HepG2 (cell line): ENCODE measurements around the gene BAMBI. TPM values are rescaled to one million over a fixed set of nuclear protein-coding genes. Genes with fewer than 3 reads are reported as not detected.

Source experiments
- BRCA1 ChIP-seq: sonication (generic); formaldehyde crosslinking; IDR thresholded peaks from 2 replicates; pipeline ENCODE4 v1.4.0; 2020; ENCODE audit warnings: missing genetic modification reagents
- FOSL2 ChIP-seq: sonication (generic); formaldehyde crosslinking; IDR thresholded peaks from 2 replicates; pipeline ENCODE4 v1.4.0; 2020; ENCODE audit warnings: missing genetic modification reagents
- HES4 ChIP-seq: sonication (generic); formaldehyde crosslinking; IDR thresholded peaks from 2 replicates; pipeline ENCODE4 v1.9.0; 2021; ENCODE audit warnings: mild to moderate bottlenecking, missing genetic modification reagents, borderline replicate concordance
- HNF4G ChIP-seq, 2 experiments: sonication (generic) in 1 of 2; formaldehyde crosslinking in 1 of 2; IDR thresholded peaks; 2 replicates each; pipeline versions ENCODE4 v1.4.0 to v1.6.1; 2011 to 2020; ENCODE audit warnings: borderline replicate concordance in 2 of 2, low read depth in 2 of 2, mild to moderate bottlenecking in 2 of 2, low read length in 1 of 2, missing genetic modification reagents in 1 of 2, moderate library complexity in 1 of 2
- HNRNPUL1 ChIP-seq: fragments of 200-400 bp; formaldehyde crosslinking; IDR thresholded peaks from 2 replicates; pipeline ENCODE4 v1.6.1; 2017; ENCODE audit warnings: low read depth, mild to moderate bottlenecking, low read length, moderate library complexity
- JDP2 ChIP-seq: sonication (generic); formaldehyde crosslinking; IDR thresholded peaks from 2 replicates; pipeline ENCODE4 v1.8.1; 2022; ENCODE audit warnings: missing genetic modification reagents, borderline replicate concordance
- NFKBIZ ChIP-seq: IDR thresholded peaks from 2 replicates; pipeline ENCODE4 v1.6.1; 2018; ENCODE audit warnings: missing genetic modification reagents, missing compliant biosample characterization
- POLR2AphosphoS2 ChIP-seq: IDR thresholded peaks from 2 replicates; pipeline ENCODE4 v1.6.1; 2011; ENCODE audit warnings: low read depth, low read length, improper control_type of control experiment
- RAD21 ChIP-seq: fragments of 450-650 bp; formaldehyde crosslinking; IDR thresholded peaks from 2 replicates; pipeline ENCODE4 v1.5.0; 2020; ENCODE audit warnings: mild to moderate bottlenecking
- ZBTB40 ChIP-seq, 2 experiments: fragments of 450-650 bp in 1 of 2; sonication (generic) in 1 of 2; formaldehyde crosslinking in 1 of 2; IDR thresholded peaks; 2 replicates each; pipeline versions ENCODE4 v1.6.1 to v1.8.0; 2016 to 2022; ENCODE audit warnings: antibody characterized with exemption in 1 of 2, mild to moderate bottlenecking in 1 of 2, missing genetic modification reagents in 1 of 2
- ZNF253 ChIP-seq: sonication (generic); formaldehyde crosslinking; IDR thresholded peaks from 2 replicates; pipeline ENCODE4 v1.8.0; 2022; ENCODE audit warnings: mild to moderate bottlenecking, missing genetic modification reagents, borderline replicate concordance
- ZNF317 ChIP-seq: sonication (generic); formaldehyde crosslinking; IDR thresholded peaks from 2 replicates; pipeline ENCODE4 v1.5.0; 2020; ENCODE audit warnings: mild to moderate bottlenecking, missing genetic modification reagents
- ZNF337 ChIP-seq: sonication (generic); formaldehyde crosslinking; IDR thresholded peaks from 2 replicates; pipeline ENCODE4 v1.5.1; 2020; ENCODE audit warnings: missing genetic modification reagents, low read depth, mild to moderate bottlenecking, borderline replicate concordance
- ZSCAN29 ChIP-seq: sonication (generic); formaldehyde crosslinking; conservative IDR thresholded peaks from 2 replicates; pipeline ENCODE4 v1.4.0; 2020; ENCODE audit warnings: mild to moderate bottlenecking, missing genetic modification reagents
- polyA plus RNA-seq, 8 experiments: library from polyadenylated mRNA; depleted of rRNA in 3 of 8; stranded (reverse) in 7 of 8; unstranded in 1 of 8; fragments of >200 nt; fragmentation: Illumina TruSeq in 4 of 8; extraction: Trizol in 4 of 8; gene quantifications; 2 replicates each; pipeline versions ENCODE4 v1.2.1 to v1.2.3, GENCODE V29; 2011 to 2016; ENCODE audit warnings: low read depth in 4 of 8, missing spikeins in 1 of 8, mixed read lengths in 1 of 8; ENCODE audit not compliant: insufficient read depth in 1 of 8
- total RNA-seq, 5 experiments: library from RNA; depleted of rRNA; stranded (reverse); fragments of >200 nt; fragmentation: Illumina TruSeq; extraction: Trizol; gene quantifications; 2 replicates each; pipeline ENCODE4 v1.2.3, GENCODE V29; 2016; ENCODE audit warnings: low read depth in 1 of 5
- TF ChIP-seq, protein P1 (sequence below): sonication (generic); formaldehyde crosslinking; IDR thresholded peaks from 2 replicates; pipeline ENCODE4 v1.4.0; 2020; ENCODE audit warnings: missing genetic modification reagents
- TF ChIP-seq, protein P2 (sequence below): sonication (generic); formaldehyde crosslinking; IDR thresholded peaks from 2 replicates; pipeline ENCODE4 v1.4.0; 2020; ENCODE audit warnings: missing genetic modification reagents

BAMBI gene
- total and polyA plus RNA-seq, 2 of the 13 experiments (the other 11 are each of a cell fraction or from before 2014, with no cell fraction given): 12.0 to 23.6 TPM

- TF ChIP-seq ZBTB40 (IDR thresholded peaks at IDR 0.05) (no peak), ZBTB40 (CRISPR knock-in tag; IDR thresholded peaks at IDR 0.05) (no peak), ZNF337 (CRISPR knock-in tag) (no peak), HNRNPUL1 (no peak), NFKBIZ (CRISPR knock-in tag) (no peak), RAD21 (CRISPR knock-in tag) (no peak), HNF4G (IDR thresholded peaks at IDR 0.05; ENCODE audit: borderline replicate concordance, low read depth, low read length) (no peak; the same call in 1 of the 2 replicates), HNF4G (CRISPR knock-in tag; IDR thresholded peaks at IDR 0.05; ENCODE audit: borderline replicate concordance, low read depth) (no peak), ZSCAN29 (no peak), FOSL2 (no peak; the same call in 1 of the 2 replicates), ZNF317 (CRISPR knock-in tag) (no peak), JDP2 (no peak), HES4 (CRISPR knock-in tag) (no peak), ZNF253 (no peak), BRCA1 (no peak), POLR2AphosphoS2 (no peak)
- TF ChIP-seq, protein P1, sequence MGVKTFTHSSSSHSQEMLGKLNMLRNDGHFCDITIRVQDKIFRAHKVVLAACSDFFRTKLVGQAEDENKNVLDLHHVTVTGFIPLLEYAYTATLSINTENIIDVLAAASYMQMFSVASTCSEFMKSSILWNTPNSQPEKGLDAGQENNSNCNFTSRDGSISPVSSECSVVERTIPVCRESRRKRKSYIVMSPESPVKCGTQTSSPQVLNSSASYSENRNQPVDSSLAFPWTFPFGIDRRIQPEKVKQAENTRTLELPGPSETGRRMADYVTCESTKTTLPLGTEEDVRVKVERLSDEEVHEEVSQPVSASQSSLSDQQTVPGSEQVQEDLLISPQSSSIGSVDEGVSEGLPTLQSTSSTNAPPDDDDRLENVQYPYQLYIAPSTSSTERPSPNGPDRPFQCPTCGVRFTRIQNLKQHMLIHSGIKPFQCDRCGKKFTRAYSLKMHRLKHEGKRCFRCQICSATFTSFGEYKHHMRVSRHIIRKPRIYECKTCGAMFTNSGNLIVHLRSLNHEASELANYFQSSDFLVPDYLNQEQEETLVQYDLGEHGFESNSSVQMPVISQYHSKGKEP (CRISPR knock-in tag): no peak
- TF ChIP-seq, protein P2, sequence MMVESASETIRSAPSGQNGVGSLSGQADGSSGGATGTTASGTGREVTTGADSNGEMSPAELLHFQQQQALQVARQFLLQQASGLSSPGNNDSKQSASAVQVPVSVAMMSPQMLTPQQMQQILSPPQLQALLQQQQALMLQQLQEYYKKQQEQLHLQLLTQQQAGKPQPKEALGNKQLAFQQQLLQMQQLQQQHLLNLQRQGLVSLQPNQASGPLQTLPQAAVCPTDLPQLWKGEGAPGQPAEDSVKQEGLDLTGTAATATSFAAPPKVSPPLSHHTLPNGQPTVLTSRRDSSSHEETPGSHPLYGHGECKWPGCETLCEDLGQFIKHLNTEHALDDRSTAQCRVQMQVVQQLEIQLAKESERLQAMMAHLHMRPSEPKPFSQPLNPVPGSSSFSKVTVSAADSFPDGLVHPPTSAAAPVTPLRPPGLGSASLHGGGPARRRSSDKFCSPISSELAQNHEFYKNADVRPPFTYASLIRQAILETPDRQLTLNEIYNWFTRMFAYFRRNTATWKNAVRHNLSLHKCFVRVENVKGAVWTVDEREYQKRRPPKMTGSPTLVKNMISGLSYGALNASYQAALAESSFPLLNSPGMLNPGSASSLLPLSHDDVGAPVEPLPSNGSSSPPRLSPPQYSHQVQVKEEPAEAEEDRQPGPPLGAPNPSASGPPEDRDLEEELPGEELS: no peak; the same call in 1 of the 2 replicates
Observed at GRCh38 chr10:28722065-28722803, 44.9 kb downstream of the BAMBI start (continued).
